ENCODE data around the gene IP6K2.

GRCh38 chr3:48747706-48748105 lies 30.7 kb upstream of the IP6K2 start:
- TF ChIP-seq NFIC (IDR thresholded peaks at IDR 0.05) (no peak), TEAD4 (IDR thresholded peaks at IDR 0.05) (no peak), MAX (IDR thresholded peaks at IDR 0.05) (no peak), CEBPB (IDR thresholded peaks at IDR 0.05) (no peak), EP300 (IDR thresholded peaks at IDR 0.05; ENCODE audit: borderline replicate concordance) (no peak)
